GM13976 (cell line): ENCODE results near the gene AMBRA1.

ENCODE experiments used
- DNase-seq: peaks from one replicate; pipeline ENCODE4 v3.0.0; 2012; ENCODE audit warnings: low spot score
- CTCF ChIP-seq: IDR thresholded peaks from 2 replicates; pipeline ENCODE4 v1.5.1; 2012; ENCODE audit warnings: borderline replicate concordance, mild to moderate bottlenecking; ENCODE audit not compliant: insufficient read depth; ENCODE audit errors: extremely low read depth, missing control alignments, control extremely low read depth
- in situ Hi-C: fragments of 300-500 bp; cut with MboI; formaldehyde crosslinking; loops from one replicate; pipeline ENCODE4 v1.12.0; 2022; ENCODE audit warnings: low sequenced_read_pairs, mixed read lengths, inconsistent platforms; ENCODE audit not compliant: unreplicated experiment

AMBRA1 gene

GRCh38 chr11:46489656-46490560, 103.9 kb downstream of the AMBRA1 start:
- TF ChIP-seq CTCF = peak; percentile 59
- in situ Hi-C loops = no loop called here
- DNase-seq = peak; percentile 54

GRCh38 chr11:46485856-46486443, 107.9 kb downstream of the AMBRA1 start:
- in situ Hi-C loops = no loop called here
- no peak for DNase-seq
- TF ChIP-seq CTCF = no peak

- no peak for DNase-seq
- TF ChIP-seq CTCF = no peak
- in situ Hi-C loops = no loop called here
These were observed 109.7 kb downstream of the AMBRA1 start for GRCh38 chr11:46484101-46484500.

- in situ Hi-C loops = no loop called here
- no peak for TF ChIP-seq CTCF
- DNase-seq = no peak
These were observed 112.9 kb downstream of the AMBRA1 start for GRCh38 chr11:46480909-46481308.

- DNase-seq = no peak
These were observed 113.6 kb downstream of the AMBRA1 start for GRCh38 chr11:46480166-46480726.

More at GRCh38 chr11:46480166-46480726, 113.6 kb downstream of the AMBRA1 start:
- TF ChIP-seq CTCF = no peak
- in situ Hi-C loops = no loop called here
